ENCODE results near the gene ANTXR2. TPM values are rescaled to one million over a fixed set of nuclear protein-coding genes. Genes with fewer than 3 reads are reported as not detected.

The ANTXR2 gene
- total and polyA plus RNA-seq, 9 of the 15 experiments (the other 6 are each of a cell fraction or from before 2014, with no cell fraction given) = 10.1 to 83.8 (median 60.3) TPM

GRCh38 chr4:80006935-80007744, 65.9 kb downstream of the ANTXR2 start (continued):
- TF ChIP-seq NFRKB (IDR thresholded peaks at IDR 0.05; ENCODE audit: low read depth) (peak; percentile 79), NFIC (IDR thresholded peaks at IDR 0.05) (peak; percentile 61), PRPF4 (IDR thresholded peaks at IDR 0.05; ENCODE audit: insufficient read depth, low read depth, low read length, poor library complexity, severe bottlenecking) (no peak), KLF10 (CRISPR knock-in tag; IDR thresholded peaks at IDR 0.05) (no peak), KLF16 (IDR thresholded peaks at IDR 0.05) (peak; percentile 85), RUNX1 (IDR thresholded peaks at IDR 0.05; ENCODE audit: low read depth) (no peak), ELF2 (CRISPR knock-in tag; IDR thresholded peaks at IDR 0.05) (0 out of 2 replicates have a peak, but pooled peaks have one; percentile 31), USF2 (CRISPR knock-in tag; IDR thresholded peaks at IDR 0.05) (no peak), PBX2 (CRISPR knock-in tag; IDR thresholded peaks at IDR 0.05; ENCODE audit: low read depth) (no peak), PBX2 (tag; conservative IDR thresholded peaks at IDR 0.05; ENCODE audit: low read depth) (peak; percentile 76), FOXA3 (CRISPR knock-in tag; conservative IDR thresholded peaks at IDR 0.05 in 1 of 2, IDR thresholded peaks at IDR 0.05 in 1 of 2) (peak in 1 of 2 experiments; percentile 75; a peak in 2 of 4 replicates), LCOR (CRISPR knock-in tag; IDR thresholded peaks at IDR 0.05) (0 out of 2 replicates have a peak, but pooled peaks have one; percentile 69), CREB3 (tag; conservative IDR thresholded peaks at IDR 0.05; ENCODE audit: low read depth) (no peak), HCFC1 (IDR thresholded peaks at IDR 0.05; ENCODE audit: low read depth, low read length) (no peak)

Measured in K562 (cell line).